Neural cell (in vitro differentiated cells): ENCODE results near the gene PDLIM5.

Source experiments
- CTCF ChIP-seq: fragments of 450-650 bp; IDR thresholded peaks from 2 replicates; pipeline ENCODE4 v1.5.1; 2014; ENCODE audit warnings: antibody characterized with exemption, mild to moderate bottlenecking, moderate library complexity; ENCODE audit not compliant: poor library complexity, severe bottlenecking
- EP300 ChIP-seq: fragments of 450-650 bp; conservative IDR thresholded peaks from 2 replicates; pipeline ENCODE4 v1.6.1; 2014; ENCODE audit warnings: antibody characterized with exemption, mild to moderate bottlenecking, moderate library complexity; ENCODE audit not compliant: poor library complexity, severe bottlenecking
- EZH2 ChIP-seq: fragments of 200-600, 300-800 bp; shearing (Covaris generic), sonication (generic); IDR thresholded peaks from 2 replicates; pipeline ENCODE4 v1.6.1; 2014; ENCODE audit warnings: antibody characterized with exemption, low read length, borderline replicate concordance, mild to moderate bottlenecking; ENCODE audit not compliant: insufficient read depth, poor library complexity, severe bottlenecking
- POLR2AphosphoS5 ChIP-seq: IDR thresholded peaks from 2 replicates; pipeline ENCODE4 v1.6.1; 2012
- RAD21 ChIP-seq: fragments of 450-650 bp; conservative IDR thresholded peaks from 2 replicates; pipeline ENCODE4 v1.6.1; 2014; ENCODE audit warnings: antibody characterized with exemption, mild to moderate bottlenecking, moderate library complexity
- TF ChIP-seq, protein P1 (sequence below): IDR thresholded peaks from 2 replicates; pipeline ENCODE4 v1.6.1; 2012; ENCODE audit warnings: borderline replicate concordance

GRCh38 chr4:94653095-94653649 is 201.4 kb downstream of the PDLIM5 start:
- no peak for TF ChIP-seq CTCF
- no peak for TF ChIP-seq POLR2AphosphoS5
- TF ChIP-seq, protein P1, sequence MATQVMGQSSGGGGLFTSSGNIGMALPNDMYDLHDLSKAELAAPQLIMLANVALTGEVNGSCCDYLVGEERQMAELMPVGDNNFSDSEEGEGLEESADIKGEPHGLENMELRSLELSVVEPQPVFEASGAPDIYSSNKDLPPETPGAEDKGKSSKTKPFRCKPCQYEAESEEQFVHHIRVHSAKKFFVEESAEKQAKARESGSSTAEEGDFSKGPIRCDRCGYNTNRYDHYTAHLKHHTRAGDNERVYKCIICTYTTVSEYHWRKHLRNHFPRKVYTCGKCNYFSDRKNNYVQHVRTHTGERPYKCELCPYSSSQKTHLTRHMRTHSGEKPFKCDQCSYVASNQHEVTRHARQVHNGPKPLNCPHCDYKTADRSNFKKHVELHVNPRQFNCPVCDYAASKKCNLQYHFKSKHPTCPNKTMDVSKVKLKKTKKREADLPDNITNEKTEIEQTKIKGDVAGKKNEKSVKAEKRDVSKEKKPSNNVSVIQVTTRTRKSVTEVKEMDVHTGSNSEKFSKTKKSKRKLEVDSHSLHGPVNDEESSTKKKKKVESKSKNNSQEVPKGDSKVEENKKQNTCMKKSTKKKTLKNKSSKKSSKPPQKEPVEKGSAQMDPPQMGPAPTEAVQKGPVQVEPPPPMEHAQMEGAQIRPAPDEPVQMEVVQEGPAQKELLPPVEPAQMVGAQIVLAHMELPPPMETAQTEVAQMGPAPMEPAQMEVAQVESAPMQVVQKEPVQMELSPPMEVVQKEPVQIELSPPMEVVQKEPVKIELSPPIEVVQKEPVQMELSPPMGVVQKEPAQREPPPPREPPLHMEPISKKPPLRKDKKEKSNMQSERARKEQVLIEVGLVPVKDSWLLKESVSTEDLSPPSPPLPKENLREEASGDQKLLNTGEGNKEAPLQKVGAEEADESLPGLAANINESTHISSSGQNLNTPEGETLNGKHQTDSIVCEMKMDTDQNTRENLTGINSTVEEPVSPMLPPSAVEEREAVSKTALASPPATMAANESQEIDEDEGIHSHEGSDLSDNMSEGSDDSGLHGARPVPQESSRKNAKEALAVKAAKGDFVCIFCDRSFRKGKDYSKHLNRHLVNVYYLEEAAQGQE, result no peak
- TF ChIP-seq EP300, result no peak
- TF ChIP-seq RAD21, result no peak
- TF ChIP-seq EZH2, result no peak
